LNCaP clone FGC (cell line): ENCODE results near the gene HAP1.
"Not testable (repeated sequence)": the region's sequence is repeated elsewhere in the genome, so short reads cannot be mapped to it uniquely, and the experiment has no call there.

ENCODE experiments used
- DNase-seq: peaks from one replicate; pipeline ENCODE4 v3.0.0-alpha.2; 2011; ENCODE audit warnings: low read depth
- H3K4me3 ChIP-seq: 2 replicates; pipeline ENCODE4 v1.5.1; 2011; ENCODE audit warnings: mild to moderate bottlenecking, low read depth, low read length, control low read depth
- CTCF ChIP-seq: IDR thresholded peaks from 2 replicates; pipeline ENCODE4 v1.5.1; 2012; ENCODE audit warnings: mild to moderate bottlenecking; ENCODE audit not compliant: control insufficient read depth, insufficient read depth; ENCODE audit errors: extremely low read depth

The HAP1 gene

GRCh38 chr17:41702712-41703111 lies 31.7 kb downstream of the HAP1 start:
- DNase-seq = no peak
- H3K4me3 ChIP-seq = no peak overlapping the region
- no peak for TF ChIP-seq CTCF

- not testable (repeated sequence) for H3K4me3 ChIP-seq
These were observed 33.6 kb downstream of the HAP1 start for GRCh38 chr17:41700843-41701242.

GRCh38 chr17:41697122-41697962 lies 37.1 kb downstream of the HAP1 start:
- TF ChIP-seq CTCF = no peak
- DNase-seq = no peak

More at GRCh38 chr17:41700843-41701242, 33.6 kb downstream of the HAP1 start:
- DNase-seq = not testable (repeated sequence)

GRCh38 chr17:41695954-41696757 lies 38.3 kb downstream of the HAP1 start:
- H3K4me3 ChIP-seq = no peak overlapping the region
- peak; percentile 38 for DNase-seq
- peak; percentile 81 for TF ChIP-seq CTCF

More at GRCh38 chr17:41697122-41697962, 37.1 kb downstream of the HAP1 start:
- H3K4me3 ChIP-seq = no peak overlapping the region

GRCh38 chr17:41695134-41695661 lies 39.2 kb downstream of the HAP1 start:
- H3K4me3 ChIP-seq = no peak overlapping the region
- TF ChIP-seq CTCF = no peak
- no peak for DNase-seq

- no peak overlapping the region for H3K4me3 ChIP-seq
- TF ChIP-seq CTCF = no peak
- DNase-seq = no peak
These were observed 41.5 kb downstream of the HAP1 start for GRCh38 chr17:41692722-41693521.
